DOHH2 (cell line): ENCODE measurements around the gene TMEM183A.

Experiments used
- CTCF ChIP-seq: fragments of 200-600 bp; sonication (generic); IDR thresholded peaks from one replicate; pipeline ENCODE4 v1.5.1; 2014; ENCODE audit warnings: antibody characterized with exemption, mild to moderate bottlenecking, low read depth, low read length; ENCODE audit not compliant: poor library complexity, severe bottlenecking
- EZH2phosphoT487 ChIP-seq: fragments of 200-600 bp; sonication (generic); IDR thresholded peaks from 2 replicates; pipeline ENCODE4 v1.6.1; 2017; ENCODE audit warnings: borderline replicate concordance, mild to moderate bottlenecking, antibody characterized with exemption, low read length, moderate library complexity, mixed read lengths

DNA sequence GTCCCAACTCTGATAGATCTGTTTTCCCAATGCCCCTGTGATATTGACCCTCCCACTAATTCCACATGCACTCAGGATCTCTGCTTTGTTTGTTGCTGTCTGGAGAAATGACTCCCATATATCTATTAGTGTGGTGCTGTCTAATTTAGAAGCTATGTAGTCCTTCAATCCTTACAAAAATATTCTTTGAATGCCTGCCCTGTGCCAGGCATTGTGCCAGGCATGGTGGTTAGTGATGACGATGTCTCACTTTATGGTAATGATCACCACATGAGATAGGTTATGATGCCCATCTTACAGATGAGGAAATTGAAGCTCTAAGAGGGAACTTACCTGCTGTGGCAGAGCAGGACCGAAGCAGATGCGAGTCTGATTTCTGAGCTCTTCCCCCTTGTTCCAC is 65.7 kb downstream of the TMEM183A start:
- TF ChIP-seq CTCF: no peak
- TF ChIP-seq EZH2phosphoT487: no peak
